Esophagus muscularis mucosa (tissue), 3 donors: Measurements from ENCODE around the gene RNH1.

ENCODE experiments used
- CTCF ChIP-seq, 3 experiments: fragments of 200-600 bp in 2 of 3; fragments of 450-650 bp in 1 of 3; sonication (generic) in 2 of 3; IDR thresholded peaks; one replicate each; pipeline ENCODE4 v1.5.1; 2017 to 2019; ENCODE audit warnings: antibody characterized with exemption in 3 of 3, mild to moderate bottlenecking in 2 of 3, moderate library complexity in 1 of 3
- POLR2A ChIP-seq: fragments of 450-650 bp; IDR thresholded peaks from one replicate; pipeline ENCODE4 v1.6.1; 2017; ENCODE audit warnings: antibody characterized with exemption, moderate library complexity, mild to moderate bottlenecking, low read depth

DNA sequence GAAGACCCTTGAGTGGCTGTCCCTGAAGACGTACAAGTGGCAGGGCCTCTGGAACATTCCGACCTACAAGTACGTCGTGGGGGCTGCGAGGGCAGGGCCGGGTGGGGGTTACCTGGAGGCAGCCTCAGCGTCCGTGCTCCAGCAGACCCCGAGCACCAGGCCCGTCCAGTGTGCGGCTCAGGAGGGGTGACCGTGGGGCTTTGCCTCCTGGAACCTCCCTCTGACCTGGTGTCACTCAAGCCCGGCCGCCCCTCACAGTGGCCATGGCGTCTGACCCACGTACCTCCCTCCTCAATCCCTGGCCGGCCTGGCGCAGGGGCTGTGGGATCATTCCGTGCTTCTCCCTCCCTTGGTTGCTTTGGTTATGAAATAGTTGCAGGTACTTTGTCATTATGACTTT lies 18.5 kb downstream of the RNH1 start:
- TF ChIP-seq CTCF (IDR thresholded peaks at IDR 0.05) (no peak), POLR2A (no peak)
